ACHN (cell line): ENCODE measurements around the gene ADIPOR1.

Experiments
- DNase-seq: peaks from one replicate; pipeline ENCODE4 v3.0.0-alpha.2; 2015
- in situ Hi-C: cut with HindIII; loops from 2 replicates; pipeline ENCODE4 v1.10.0; 2017; ENCODE audit warnings: low sequenced_read_pairs, low pct_ligation_motif_present, low pct_unique_long_range_greater_than_20kb

Gene ADIPOR1

GRCh38 chr1:202901555-202901954 is 56.6 kb downstream of the ADIPOR1 start:
- no peak for DNase-seq
- in situ Hi-C loops = no loop called here

- no peak for DNase-seq
- in situ Hi-C loops = no loop called here
Measured at GRCh38 chr1:202892501-202892900, 65.6 kb downstream of the ADIPOR1 start.
